Measurements from ENCODE around the gene CADM1.

- TF ChIP-seq CTCF (IDR thresholded peaks at IDR 0.05) (no peak), POLR2A (IDR thresholded peaks at IDR 0.05) (no peak)
Observed at GRCh38 chr11:115241899-115242298, 262.3 kb downstream of the CADM1 start.
